Measurements from ENCODE around the gene EFNB3.

Gene EFNB3

DNA sequence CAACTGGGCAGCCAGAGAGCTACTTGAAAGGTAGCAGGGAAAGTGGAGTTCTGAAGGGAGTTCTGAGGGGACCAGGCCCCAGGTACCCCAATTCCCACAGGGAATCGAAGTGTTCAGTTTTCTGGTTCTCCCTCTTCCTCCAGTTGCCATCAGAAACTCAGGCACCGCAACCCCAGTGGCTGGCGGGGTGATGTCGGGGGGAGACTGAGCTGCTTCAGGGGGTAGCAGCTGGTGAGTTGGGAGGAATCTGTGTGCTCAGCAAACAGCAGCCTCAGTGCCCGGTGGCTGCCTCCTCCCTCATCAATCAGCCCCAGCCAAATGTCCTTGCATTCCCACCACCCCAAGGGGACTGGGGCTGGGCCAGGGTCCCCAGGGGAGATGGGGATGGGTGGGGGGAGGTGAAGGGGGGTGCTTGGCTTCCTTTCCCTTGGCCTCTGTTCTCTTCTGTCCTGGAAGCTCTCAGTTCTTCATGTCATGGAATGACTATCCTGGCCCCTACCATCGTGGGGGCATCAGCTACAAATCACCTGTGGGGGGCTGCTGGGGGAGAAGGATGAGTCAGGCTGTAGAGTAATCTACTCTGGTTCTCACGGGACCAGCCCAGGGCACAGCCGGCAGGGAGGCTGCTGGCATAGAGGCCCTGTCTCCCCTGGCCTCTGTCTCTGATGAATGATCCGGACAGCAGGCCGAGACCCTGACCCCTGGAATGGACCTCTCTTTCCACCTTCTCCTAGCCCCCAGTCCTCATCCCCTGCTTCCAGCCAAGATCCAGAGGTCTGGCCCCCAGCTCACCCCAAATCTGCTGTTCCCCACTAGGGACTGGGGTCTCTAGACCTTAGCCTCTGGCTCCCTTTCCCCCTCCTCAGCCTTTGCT is 10.0 kb downstream of the EFNB3 start:
- TF ChIP-seq, protein P1, sequence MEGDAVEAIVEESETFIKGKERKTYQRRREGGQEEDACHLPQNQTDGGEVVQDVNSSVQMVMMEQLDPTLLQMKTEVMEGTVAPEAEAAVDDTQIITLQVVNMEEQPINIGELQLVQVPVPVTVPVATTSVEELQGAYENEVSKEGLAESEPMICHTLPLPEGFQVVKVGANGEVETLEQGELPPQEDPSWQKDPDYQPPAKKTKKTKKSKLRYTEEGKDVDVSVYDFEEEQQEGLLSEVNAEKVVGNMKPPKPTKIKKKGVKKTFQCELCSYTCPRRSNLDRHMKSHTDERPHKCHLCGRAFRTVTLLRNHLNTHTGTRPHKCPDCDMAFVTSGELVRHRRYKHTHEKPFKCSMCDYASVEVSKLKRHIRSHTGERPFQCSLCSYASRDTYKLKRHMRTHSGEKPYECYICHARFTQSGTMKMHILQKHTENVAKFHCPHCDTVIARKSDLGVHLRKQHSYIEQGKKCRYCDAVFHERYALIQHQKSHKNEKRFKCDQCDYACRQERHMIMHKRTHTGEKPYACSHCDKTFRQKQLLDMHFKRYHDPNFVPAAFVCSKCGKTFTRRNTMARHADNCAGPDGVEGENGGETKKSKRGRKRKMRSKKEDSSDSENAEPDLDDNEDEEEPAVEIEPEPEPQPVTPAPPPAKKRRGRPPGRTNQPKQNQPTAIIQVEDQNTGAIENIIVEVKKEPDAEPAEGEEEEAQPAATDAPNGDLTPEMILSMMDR (conservative IDR thresholded peaks at IDR 0.05; ENCODE audit: low read length): no peak
- no peak for DNase-seq (ENCODE audit: low read depth)

DNA sequence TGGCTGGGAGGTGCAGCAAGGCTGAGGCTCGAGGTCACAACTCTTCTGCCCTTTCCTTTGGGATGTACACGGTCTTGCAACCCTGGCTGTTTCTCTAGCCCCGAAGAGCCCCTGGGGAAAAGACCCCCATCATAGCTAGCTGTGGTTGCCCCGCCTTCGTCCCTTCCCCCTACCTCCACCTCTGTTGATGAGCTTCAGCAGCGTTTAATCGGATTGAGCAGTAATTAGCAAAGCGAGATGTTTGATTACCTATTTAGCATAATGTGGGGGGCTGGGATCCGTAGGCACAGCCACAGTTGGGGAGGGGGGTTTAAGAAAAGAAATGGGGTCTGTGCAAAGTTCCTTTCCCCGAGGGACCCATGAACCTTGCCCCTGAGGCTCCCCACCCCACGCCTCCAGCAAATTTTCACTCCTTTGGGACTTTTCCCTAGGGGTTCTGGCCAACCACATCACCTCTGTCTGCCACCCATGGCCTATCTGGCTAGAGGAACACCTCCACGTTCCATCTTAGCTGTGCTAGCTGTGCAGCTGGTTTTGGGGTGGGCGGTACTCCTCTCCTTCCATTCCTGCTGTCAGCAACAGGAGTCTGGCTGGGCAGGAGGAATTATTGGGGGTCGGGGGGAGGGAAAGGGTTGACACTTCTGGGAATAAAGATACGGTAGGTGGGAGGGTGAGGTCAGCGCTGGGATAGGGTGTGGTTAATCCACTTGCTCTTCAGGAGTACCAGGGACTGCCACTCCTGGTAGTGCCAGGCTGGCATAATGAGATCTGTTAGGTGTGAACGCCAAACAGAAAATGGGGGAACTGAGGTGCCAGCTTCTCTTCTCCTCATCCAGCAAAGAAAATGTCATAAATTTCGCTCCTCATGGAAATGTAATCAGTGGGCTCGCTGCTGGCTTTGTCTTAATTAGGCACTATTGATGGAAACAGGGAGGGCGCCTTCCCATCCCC is 11.2 kb downstream of the EFNB3 start:
- no peak for DNase-seq (ENCODE audit: low read depth)
- TF ChIP-seq, protein P1 (conservative IDR thresholded peaks at IDR 0.05; ENCODE audit: low read length): no peak
- peak overlapping the region; percentile 68 for H3K4me3 ChIP-seq (ENCODE audit: low read length)

More for the DNA sequence above, 10.0 kb downstream of the EFNB3 start:
- H3K4me3 ChIP-seq (ENCODE audit: low read length): no peak overlapping the region

DNA sequence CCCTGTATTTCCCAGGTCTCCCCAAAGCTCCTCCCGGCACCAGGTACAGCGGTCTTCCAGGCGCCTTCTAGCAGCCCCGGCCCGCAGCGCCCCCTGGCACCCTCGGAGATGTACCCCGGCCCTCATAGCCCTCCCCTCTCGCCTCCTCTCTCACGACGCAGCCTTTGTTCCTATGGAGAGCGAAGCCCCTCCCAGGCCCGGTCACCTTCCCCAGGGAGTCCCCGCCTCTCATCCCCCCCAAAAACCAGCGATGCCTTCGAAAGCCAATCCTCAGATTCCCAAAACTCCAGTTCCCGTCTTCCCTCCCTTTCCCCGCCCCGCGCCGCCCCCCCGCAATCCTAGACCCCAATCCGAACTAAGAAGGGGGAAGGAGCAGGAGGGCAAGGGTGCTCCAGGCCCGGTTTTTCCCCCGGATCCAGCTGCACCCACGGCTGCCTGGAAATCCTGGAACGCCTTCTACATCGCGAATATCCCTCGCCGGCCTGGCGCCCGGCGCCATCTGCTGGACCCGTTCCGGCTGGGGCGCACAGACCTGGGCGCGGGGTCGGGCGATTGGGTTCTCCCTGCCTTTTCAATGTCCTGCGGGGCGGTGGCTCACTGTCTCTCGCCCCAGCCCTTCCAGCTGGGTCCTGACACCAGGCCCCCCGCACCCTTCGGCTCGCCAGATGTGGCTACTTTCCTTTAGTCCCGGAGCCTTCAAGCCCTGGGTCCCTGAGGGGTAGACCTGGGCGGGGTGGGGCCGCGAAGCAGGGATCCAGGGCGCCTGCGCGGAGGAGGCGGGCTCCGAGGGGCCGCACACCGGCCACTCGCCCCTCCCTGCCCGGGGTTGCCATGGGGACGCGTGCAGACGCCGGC is 12.1 kb downstream of the EFNB3 start, which contains the start of gene DNAH2:
DNAH2 (plus strand) TSS at position 844 of the 855 bp plus-strand sequence. CDS start 1,991 bp downstream, outside the sequence.
- peak within 1 kb of the TSS; percentile 68 for H3K4me3 ChIP-seq (ENCODE audit: low read length)
- DNase-seq (ENCODE audit: low read depth): peak; percentile 87

DNA sequence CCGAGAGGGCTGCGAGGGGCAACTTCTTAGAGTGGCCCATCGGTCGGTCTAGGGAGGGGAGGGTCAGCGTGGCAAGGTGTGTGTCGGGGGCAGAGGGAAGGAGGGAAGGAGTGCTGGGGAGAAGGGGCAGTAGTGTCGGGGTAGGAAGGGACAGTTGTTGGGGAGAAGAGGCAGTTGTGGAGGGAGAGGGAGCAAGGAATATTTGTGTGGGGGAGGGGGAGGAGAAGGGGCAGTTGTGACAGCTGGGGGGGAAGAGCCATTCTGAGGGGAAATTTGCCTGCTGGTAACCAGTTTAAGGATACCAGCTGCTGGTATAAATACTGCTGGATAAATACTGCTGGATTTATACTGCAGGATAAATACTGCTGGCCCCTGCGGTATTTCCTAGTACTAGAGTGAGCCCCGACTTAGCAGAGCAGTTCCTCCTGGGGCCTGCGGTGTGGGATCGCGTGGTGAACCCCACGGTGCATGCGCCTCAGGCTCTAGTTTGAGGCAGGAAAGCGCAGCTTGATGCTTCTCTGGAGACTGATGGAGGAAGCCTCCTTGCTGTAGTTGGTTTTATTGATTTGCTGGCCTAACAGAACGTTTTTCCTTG is 12.9 kb downstream of the EFNB3 start:
- peak; percentile 18 for DNase-seq (ENCODE audit: low read depth)
- TF ChIP-seq, protein P1 (conservative IDR thresholded peaks at IDR 0.05; ENCODE audit: low read length): no peak
- peak overlapping the region; percentile 68 for H3K4me3 ChIP-seq (ENCODE audit: low read length)

More for the DNA sequence above, 12.1 kb downstream of the EFNB3 start, which contains the start of gene DNAH2:
- TF ChIP-seq, protein P1 (conservative IDR thresholded peaks at IDR 0.05; ENCODE audit: low read length): peak; percentile 41

DNA sequence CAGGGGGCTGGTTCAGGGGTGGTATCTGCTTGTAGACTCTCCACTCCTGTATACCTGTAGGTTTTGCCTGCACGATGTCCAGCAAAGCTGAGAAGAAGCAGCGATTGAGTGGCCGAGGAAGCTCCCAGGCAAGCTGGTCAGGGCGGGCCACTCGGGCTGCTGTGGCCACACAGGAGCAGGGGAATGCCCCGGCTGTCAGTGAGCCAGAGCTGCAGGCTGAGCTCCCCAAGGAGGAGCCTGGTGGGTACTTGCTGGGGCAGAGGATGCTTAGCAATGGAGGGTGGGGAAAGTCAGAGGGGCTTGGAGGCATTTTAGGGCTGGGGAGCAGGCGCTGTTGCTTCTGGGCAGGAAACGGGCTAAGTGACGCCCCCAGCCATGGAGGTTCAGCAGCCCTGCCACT is 14.7 kb downstream of the EFNB3 start:
- H3K4me3 ChIP-seq (ENCODE audit: low read length): no peak overlapping the region
- TF ChIP-seq, protein P1 (conservative IDR thresholded peaks at IDR 0.05; ENCODE audit: low read length): no peak
- DNase-seq (ENCODE audit: low read depth): no peak

DNA sequence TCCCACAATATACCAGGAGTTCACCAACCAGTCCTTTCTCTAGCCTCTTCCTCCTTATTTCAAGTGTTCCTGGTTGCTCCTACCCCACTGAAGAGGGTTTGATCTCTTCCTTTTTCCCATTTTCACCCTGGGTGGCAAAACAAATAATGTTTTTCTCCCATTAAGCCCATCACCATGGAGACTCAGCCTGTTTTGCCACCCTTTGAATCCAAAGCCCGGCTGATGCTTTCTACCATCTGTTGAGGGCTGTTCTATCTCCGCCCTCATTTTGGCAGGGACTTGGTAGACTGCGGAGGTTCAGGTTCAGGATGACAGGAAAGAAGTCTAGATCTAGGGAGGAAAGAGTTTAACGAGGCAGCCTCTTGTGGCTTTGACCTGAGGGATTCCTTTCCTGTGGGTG is 15.1 kb downstream of the EFNB3 start:
- DNase-seq (ENCODE audit: low read depth): no peak
- no peak overlapping the region for H3K4me3 ChIP-seq (ENCODE audit: low read length)
- TF ChIP-seq, protein P1 (conservative IDR thresholded peaks at IDR 0.05; ENCODE audit: low read length): no peak

Measured in AG10803 (cell line).